Left lung (tissue), 10 donors: Measurements from ENCODE around the gene LEO1. TPM values are rescaled to one million over a fixed set of nuclear protein-coding genes. Genes with fewer than 3 reads are reported as not detected.

Source experiments
- ATAC-seq: fragments of 200-7000 bp; cut with Tn5 transposase; one replicate; pipeline ENCODE4 v1.9.1; 2020; ENCODE audit warnings: moderate library complexity
- DNase-seq, 4 donors: peaks; one replicate each; pipeline ENCODE4 v3.0.0-alpha.2; 2013 to 2020
- H3K27ac ChIP-seq, 2 donors: fragments of 200-600 bp; sonication (generic) in 1 of 2; one replicate each; pipeline versions ENCODE4 v1.5.0 to v1.8.0; 2020 to 2021
- H3K27me3 ChIP-seq, 2 donors: fragments of 200-600 bp; sonication (generic) in 1 of 2; one replicate each; pipeline versions ENCODE4 v1.5.0 to v1.8.0; 2020 to 2021
- H3K36me3 ChIP-seq, 2 donors: fragments of 200-600 bp; sonication (generic) in 1 of 2; one replicate each; pipeline versions ENCODE4 v1.5.0 to v1.8.0; 2020 to 2021
- H3K4me1 ChIP-seq, 2 donors: fragments of 200-600 bp; one replicate each; pipeline ENCODE4 v1.8.0; 2021
- H3K4me3 ChIP-seq, 2 donors: fragments of 200-600 bp; sonication (generic) in 1 of 2; one replicate each; pipeline versions ENCODE4 v1.5.0 to v1.8.0; 2020 to 2021; ENCODE audit warnings: mild to moderate bottlenecking in 1 of 2
- H3K9me3 ChIP-seq, 2 donors: fragments of 200-600 bp; sonication (generic) in 1 of 2; one replicate each; pipeline versions ENCODE4 v1.5.0 to v1.8.0; 2020 to 2021
- CTCF ChIP-seq, 2 donors: fragments of 200-600 bp; sonication (generic) in 1 of 2; IDR thresholded peaks; one replicate each; pipeline versions ENCODE4 v1.5.0 to v1.8.0; 2021; ENCODE audit warnings: antibody characterized with exemption in 2 of 2
- intact Hi-C, 2 donors: fragments of 100-400 bp; cut with DNase I; formaldehyde crosslinking; loops; one replicate each; pipeline versions ENCODE4 v1.11.2 to v1.14.2; 2022
- polyA plus RNA-seq, 6 donors: library from polyadenylated mRNA; unstranded; fragments of 120-200 nt; gene quantifications; one replicate each; pipeline ENCODE4 v1.2.1, GENCODE V29; 2013; ENCODE audit not compliant: insufficient read length in 6 of 6
- total RNA-seq, 2 donors: library from RNA; stranded (reverse); fragmentation: NEBNext Ultra II Directional; extraction: Animal tissue kit (Norgen Biotek cat#: 25700); gene quantifications; one replicate each; pipeline ENCODE4 v1.2.1, GENCODE V29; 2021
- donor health status: DM: no; HTN: yes; CAD: no.
- donor health status: DM: no; HTN: no; CAD: no.

The LEO1 gene
- total and polyA plus RNA-seq, 8 donors: 14.3 to 34.3 (median 30.5) TPM

DNA sequence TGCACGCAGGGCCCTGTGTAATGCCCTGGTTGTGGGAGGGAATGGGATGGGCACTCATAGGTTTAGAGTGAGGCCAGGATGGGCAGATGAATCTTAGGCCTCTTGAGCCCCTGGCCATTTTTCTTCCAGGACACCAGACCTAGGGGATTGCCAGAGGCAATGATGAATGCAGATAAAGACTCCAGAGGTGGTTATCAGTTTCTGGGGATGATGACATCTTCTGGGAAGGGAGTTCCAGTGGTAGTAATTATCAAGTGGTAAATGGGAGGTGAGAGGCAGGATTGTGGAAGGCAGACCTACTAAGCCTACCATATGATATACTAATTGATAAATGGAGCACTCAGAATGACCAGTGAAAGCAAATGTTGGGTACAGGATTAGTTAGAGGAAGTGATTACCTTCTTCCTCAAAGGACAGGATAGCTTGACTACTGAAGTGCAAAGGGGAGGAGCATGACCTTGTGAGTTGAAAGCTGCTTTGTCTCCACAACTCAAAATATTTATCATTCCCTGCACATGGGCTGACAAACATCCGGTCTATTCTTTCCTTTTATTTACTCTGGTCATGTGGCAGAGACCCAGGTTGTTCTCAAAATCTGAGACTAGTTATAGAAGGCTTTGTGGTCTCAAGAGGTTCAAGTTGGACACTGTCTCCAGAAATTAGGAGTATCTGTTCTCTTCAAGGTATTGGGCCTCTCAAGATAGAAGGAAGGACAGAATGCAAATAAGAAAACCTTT is 37.3 kb upstream of the LEO1 start:
- no peaks in the 10 kb centered on the region for H3K9me3 ChIP-seq
- H3K36me3 ChIP-seq: no peaks in the 10 kb centered on the region
- intact Hi-C loops: no loop called here
- H3K27ac ChIP-seq: peak overlapping the region in 1 of 2 donors; percentile 2
- ATAC-seq (no peak), DNase-seq (no peak)
- peaks cover 0 to 44% of the 10 kb centered on the region in 2 donors for H3K4me1 ChIP-seq
- no peaks in the 10 kb centered on the region for H3K27me3 ChIP-seq
- no peak overlapping the region for H3K4me3 ChIP-seq
- TF ChIP-seq CTCF (IDR thresholded peaks at IDR 0.05): no peak

GRCh38 chr15:52008359-52008697 is 36.8 kb upstream of the LEO1 start:
- no peak overlapping the region for H3K4me3 ChIP-seq
- TF ChIP-seq CTCF (IDR thresholded peaks at IDR 0.05): no peak
- intact Hi-C loops: no loop called here
- H3K36me3 ChIP-seq: no peaks in the 10 kb centered on the region
- no peak for ATAC-seq
- H3K4me1 ChIP-seq: peaks cover 0 to 38% of the 10 kb centered on the region in 2 donors
- H3K27ac ChIP-seq: no peak overlapping the region
- H3K9me3 ChIP-seq: no peaks in the 10 kb centered on the region
- H3K27me3 ChIP-seq: no peaks in the 10 kb centered on the region
- no peak for DNase-seq

DNA sequence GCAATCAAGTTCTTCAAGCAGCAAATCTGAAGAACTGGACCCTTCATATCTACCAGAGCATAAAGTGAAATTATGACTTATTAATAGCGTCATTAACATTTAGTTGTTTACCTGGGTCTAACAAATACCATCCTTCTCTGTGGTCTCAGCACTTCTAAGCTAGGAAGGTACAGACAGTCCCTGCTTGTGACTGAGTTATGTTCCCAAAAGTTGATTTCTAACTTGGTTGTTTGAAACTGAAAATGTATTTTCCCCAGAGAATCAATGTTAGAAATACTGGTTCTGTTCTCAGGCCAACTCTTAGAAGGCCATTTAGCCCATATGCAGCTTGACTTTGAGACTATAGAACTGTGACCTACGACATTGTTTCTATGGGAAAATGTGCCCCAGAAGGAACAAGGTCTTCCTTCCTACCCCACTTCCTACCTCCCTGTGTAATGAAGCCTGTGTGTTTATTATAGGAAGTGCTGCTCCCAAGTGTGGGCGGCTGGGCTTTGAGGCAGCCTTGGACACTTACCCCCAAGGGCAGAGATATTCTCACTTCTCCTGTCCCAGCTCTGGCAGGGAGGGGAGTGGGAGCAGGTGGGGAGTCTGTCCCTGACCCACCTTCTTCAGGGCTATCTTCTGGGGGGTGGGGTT is 35.2 kb upstream of the LEO1 start:
- no peaks in the 10 kb centered on the region for H3K36me3 ChIP-seq
- H3K9me3 ChIP-seq: no peaks in the 10 kb centered on the region
- no peaks in the 10 kb centered on the region for H3K27me3 ChIP-seq
- TF ChIP-seq CTCF (IDR thresholded peaks at IDR 0.05): no peak
- H3K27ac ChIP-seq: peak overlapping the region in 1 of 2 donors; percentile 9
- no peak for DNase-seq
- H3K4me1 ChIP-seq: peaks cover 0 to 23% of the 10 kb centered on the region in 2 donors
- no peak overlapping the region for H3K4me3 ChIP-seq
- peak; percentile 37 for ATAC-seq
- intact Hi-C loops: no loop called here

GRCh38 chr15:52005748-52006701 is 34.4 kb upstream of the LEO1 start:
- Histone ChIP-seq H3K36me3 (no peaks in the 10 kb centered on the region), H3K9me3 (no peaks in the 10 kb centered on the region), H3K4me3 (no peak overlapping the region), H3K27ac (peak overlapping the region in 1 of 2 donors; percentile 9), H3K27me3 (no peaks in the 10 kb centered on the region), H3K4me1 (peaks cover 0 to 15% of the 10 kb centered on the region in 2 donors)
- ATAC-seq (peak; percentile 18), DNase-seq (no peak)
- intact Hi-C loops: no loop called here
- TF ChIP-seq CTCF (IDR thresholded peaks at IDR 0.05): no peak

DNA sequence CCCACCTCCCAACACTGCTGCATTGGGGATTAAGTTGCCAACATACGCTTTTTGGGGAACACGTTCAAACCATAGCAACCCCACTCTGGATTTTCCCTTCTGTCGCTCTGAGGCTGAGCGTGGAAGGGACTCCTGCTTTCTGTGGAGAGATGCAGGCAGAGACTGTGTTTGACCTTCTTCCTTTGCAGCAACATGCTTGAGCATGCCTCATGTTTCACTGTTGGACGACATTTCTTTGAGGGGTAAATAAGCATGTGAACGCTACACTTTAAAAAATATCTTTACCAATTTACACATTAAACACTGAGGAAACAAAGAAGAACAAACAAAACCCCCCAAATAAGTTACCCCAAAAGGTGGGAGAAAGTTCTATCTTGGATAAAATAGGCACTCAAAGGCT is 33.2 kb upstream of the LEO1 start:
- intact Hi-C loops: no loop called here
- no peaks in the 10 kb centered on the region for H3K36me3 ChIP-seq
- H3K4me1 ChIP-seq: peaks cover 0 to 13% of the 10 kb centered on the region in 2 donors
- no peak for TF ChIP-seq CTCF (IDR thresholded peaks at IDR 0.05)
- no peak overlapping the region for H3K27ac ChIP-seq
- DNase-seq (no peak), ATAC-seq (no peak)
- no peaks in the 10 kb centered on the region for H3K27me3 ChIP-seq
- no peaks in the 10 kb centered on the region for H3K9me3 ChIP-seq
- no peak overlapping the region for H3K4me3 ChIP-seq
